H9 (cell line): ENCODE results near the gene SH3BP5L. TPM values are rescaled to one million over a fixed set of nuclear protein-coding genes. Genes with fewer than 3 reads are reported as not detected.

Source experiments
- DNase-seq: peaks from one replicate; pipeline ENCODE4 v3.0.0-alpha.2; 2017
- H2AFZ ChIP-seq: one replicate; pipeline ENCODE4 v1.6.1; 2013; ENCODE audit warnings: mild to moderate bottlenecking, low read length, control low read depth, moderate library complexity
- H2AK5ac ChIP-seq: 2 replicates; pipeline ENCODE4 v1.6.1; 2013; ENCODE audit warnings: low read length, control low read depth, mixed read lengths; ENCODE audit not compliant: insufficient read length
- H2BK120ac ChIP-seq: one replicate; pipeline ENCODE4 v1.6.1; 2013; ENCODE audit warnings: low read depth, mild to moderate bottlenecking, low read length, control low read depth, inconsistent platforms; ENCODE audit not compliant: poor library complexity, severe bottlenecking
- H2BK12ac ChIP-seq: 2 replicates; pipeline ENCODE4 v1.6.1; 2013; ENCODE audit warnings: low read length, control low read depth, mixed read lengths, low read depth; ENCODE audit not compliant: insufficient read length
- H2BK15ac ChIP-seq: 2 replicates; pipeline ENCODE4 v1.6.1; 2013; ENCODE audit warnings: low read depth, low read length, control low read depth
- H2BK20ac ChIP-seq: one replicate; pipeline ENCODE4 v1.6.1; 2013; ENCODE audit warnings: low read depth, mild to moderate bottlenecking, low read length, control low read depth, inconsistent platforms; ENCODE audit not compliant: poor library complexity, severe bottlenecking
- H2BK5ac ChIP-seq: 2 replicates; pipeline ENCODE4 v1.6.1; 2013; ENCODE audit warnings: low read length, control low read depth, mixed read lengths; ENCODE audit not compliant: insufficient read length
- H3K14ac ChIP-seq: 2 replicates; pipeline ENCODE4 v1.6.1; 2013; ENCODE audit warnings: low read length, control low read depth; ENCODE audit not compliant: insufficient read depth
- H3K18ac ChIP-seq: 2 replicates; pipeline ENCODE4 v1.6.1; 2013; ENCODE audit warnings: low read depth, mild to moderate bottlenecking, mixed read lengths, low read length, control low read depth; ENCODE audit not compliant: insufficient read length
- H3K23ac ChIP-seq: 2 replicates; pipeline ENCODE4 v1.6.1; 2013; ENCODE audit warnings: low read length, control low read depth, mixed read lengths, low read depth; ENCODE audit not compliant: insufficient read length
- H3K23me2 ChIP-seq: 2 replicates; pipeline ENCODE4 v1.6.1; 2013; ENCODE audit warnings: low read depth, mild to moderate bottlenecking, mixed read lengths, low read length, control low read depth; ENCODE audit not compliant: insufficient read length, poor library complexity, severe bottlenecking
- H3K27ac ChIP-seq: 2 replicates; pipeline ENCODE4 v1.5.1; 2013; ENCODE audit warnings: low read length, control low read depth, mixed read lengths, low read depth; ENCODE audit not compliant: insufficient read length
- H3K27me3 ChIP-seq: 2 replicates; pipeline ENCODE4 v1.6.1; 2013; ENCODE audit warnings: low read length, control low read depth, inconsistent platforms; ENCODE audit not compliant: insufficient read depth
- H3K4ac ChIP-seq: 2 replicates; pipeline ENCODE4 v1.6.1; 2013; ENCODE audit warnings: low read depth, mild to moderate bottlenecking, control low read depth, inconsistent platforms, low read length, moderate library complexity
- H3K4me1 ChIP-seq: 2 replicates; pipeline ENCODE4 v1.6.1; 2013; ENCODE audit warnings: low read length, control low read depth, inconsistent platforms; ENCODE audit not compliant: insufficient read depth
- H3K4me2 ChIP-seq: 2 replicates; pipeline ENCODE4 v1.6.1; 2013; ENCODE audit warnings: low read length, control low read depth, mixed read lengths; ENCODE audit not compliant: insufficient read length, insufficient read depth
- H3K56ac ChIP-seq: 2 replicates; pipeline ENCODE4 v1.6.1; 2013; ENCODE audit warnings: low read depth, mild to moderate bottlenecking, mixed read lengths, low read length, control low read depth; ENCODE audit not compliant: insufficient read length
- H3K79me1 ChIP-seq: 2 replicates; pipeline ENCODE4 v1.6.1; 2013; ENCODE audit warnings: low read depth, mild to moderate bottlenecking, moderate library complexity, low read length, control low read depth, inconsistent platforms; ENCODE audit not compliant: insufficient read depth, poor library complexity, severe bottlenecking
- H3K79me2 ChIP-seq: 2 replicates; pipeline ENCODE4 v1.6.1; 2013; ENCODE audit warnings: low read length, control low read depth, inconsistent platforms; ENCODE audit not compliant: insufficient read depth
- H3K9ac ChIP-seq: 2 replicates; pipeline ENCODE4 v1.6.1; 2013; ENCODE audit warnings: low read length, control low read depth, mixed read lengths; ENCODE audit not compliant: insufficient read length; ENCODE audit errors: extremely low read depth
- H3K9me3 ChIP-seq: one replicate; pipeline ENCODE4 v1.6.1; 2013; ENCODE audit warnings: low read depth, low read length, inconsistent platforms; ENCODE audit not compliant: control insufficient read depth
- H3T11ph ChIP-seq: one replicate; pipeline ENCODE4 v1.6.1; 2013; ENCODE audit warnings: mild to moderate bottlenecking, low read length, control low read depth, inconsistent platforms
- H4K20me1 ChIP-seq: one replicate; pipeline ENCODE4 v1.6.1; 2013; ENCODE audit not compliant: control insufficient read depth, insufficient read length, insufficient read depth
- H4K5ac ChIP-seq: 2 replicates; pipeline ENCODE4 v1.6.1; 2013; ENCODE audit warnings: low read depth, mild to moderate bottlenecking, mixed read lengths, low read length, control low read depth; ENCODE audit not compliant: insufficient read length
- H4K8ac ChIP-seq: replicated peaks from 2 replicates; pipeline ENCODE4 v1.6.1; 2013; ENCODE audit warnings: low read length, control low read depth, mixed read lengths, low read depth; ENCODE audit not compliant: insufficient read length
- H4K91ac ChIP-seq: 2 replicates; pipeline ENCODE4 v1.6.1; 2013; ENCODE audit warnings: low read depth, mild to moderate bottlenecking, moderate library complexity, mixed read lengths, low read length, control low read depth; ENCODE audit not compliant: insufficient read length
- H3K27ac Mint-ChIP-seq, 3 experiments: 2 replicates in 2 of 3; 3 replicates in 1 of 3; pipeline ENCODE4 v1.8.0; 2020 to 2021; ENCODE audit warnings: mixed read lengths in 3 of 3, mild to moderate bottlenecking in 1 of 3, moderate library complexity in 1 of 3
- H3K27me3 Mint-ChIP-seq: 2 replicates; pipeline ENCODE4 v1.8.0; 2021; ENCODE audit warnings: low read depth, mild to moderate bottlenecking, moderate library complexity, mixed read lengths
- H3K36me3 Mint-ChIP-seq, 3 experiments: 2 replicates in 2 of 3; 3 replicates in 1 of 3; pipeline ENCODE4 v1.8.0; 2020 to 2021; ENCODE audit warnings: low read depth in 3 of 3, mixed read lengths in 3 of 3; ENCODE audit not compliant: insufficient read depth in 1 of 3
- H3K4me1 Mint-ChIP-seq, 2 experiments: 2 replicates each; pipeline ENCODE4 v1.8.0; 2020; ENCODE audit warnings: mixed read lengths in 2 of 2
- H3K4me3 Mint-ChIP-seq, 2 experiments: 2 replicates in 1 of 2; 3 replicates in 1 of 2; pipeline ENCODE4 v1.8.0; 2020 to 2021; ENCODE audit warnings: mild to moderate bottlenecking in 2 of 2, mixed read lengths in 2 of 2, moderate library complexity in 1 of 2
- H3K9me3 Mint-ChIP-seq, 2 experiments: 2 replicates in 1 of 2; 3 replicates in 1 of 2; pipeline ENCODE4 v1.8.0; 2020; ENCODE audit warnings: mild to moderate bottlenecking in 2 of 2, mixed read lengths in 2 of 2, moderate library complexity in 1 of 2
- CTCF ChIP-seq: fragments of 200-600 bp; sonication (generic); conservative IDR thresholded peaks from 3 replicates; pipeline ENCODE4 v1.8.0; 2021; ENCODE audit warnings: antibody characterized with exemption, mild to moderate bottlenecking
- WGBS: extraction: QIAGEN DNeasy Blood & Tissue Kit; methylation state at CpG from one replicate; pipeline ENCODE4 v1.1.7; 2013; ENCODE audit warnings: missing lambda C conversion rate, low lambda C conversion rate, mixed read lengths; ENCODE audit not compliant: insufficient read length; ENCODE audit errors: extremely low coverage; 5-methylcytosine and 5-hydroxymethylcytosine counted together
- total RNA-seq: library from RNA; stranded (reverse); gene quantifications from 2 replicates; pipeline ENCODE4 v1.2.1, GENCODE V29; 2021

The SH3BP5L gene
- total RNA-seq, 1 experiment from 2014 or later = 27.6 TPM

- no peak overlapping the region for H3K27ac Mint-ChIP-seq
- peaks cover 19 to 22% of the 10 kb centered on the region in 2 experiments for H3K4me1 Mint-ChIP-seq
- no peak overlapping the region for H4K91ac ChIP-seq
- H3K4me2 ChIP-seq = peak overlapping the region; percentile 91
- H3K14ac ChIP-seq = peak overlapping the region; percentile 66
- peak; percentile 82 for DNase-seq
- H2BK15ac ChIP-seq = no peak overlapping the region
- no peaks in the 10 kb centered on the region for H3K79me2 ChIP-seq
- H3T11ph ChIP-seq = no peak overlapping the region
- peaks cover 0 to 2% (median 0%) of the 10 kb centered on the region in 3 experiments; a peak in 1 of 7 replicates for H3K36me3 Mint-ChIP-seq
- no peak overlapping the region for H2AK5ac ChIP-seq
- H3K9ac ChIP-seq = peak overlapping the region; percentile 39
- H2BK5ac ChIP-seq = no peak overlapping the region
- H3K4me1 ChIP-seq = no peaks in the 10 kb centered on the region
- no peak overlapping the region for H2AFZ ChIP-seq
- H3K27me3 ChIP-seq = no peaks in the 10 kb centered on the region; the same call in 1 of the 2 replicates
- peaks cover 16% of the 10 kb centered on the region for H3K23me2 ChIP-seq
- H3K4me3 Mint-ChIP-seq = peak overlapping the region; percentile 74 to 78
- H2BK120ac ChIP-seq = no peak overlapping the region
- no CpG with 5 or more reads among the region's 46 CpGs for WGBS
- no peak overlapping the region for H3K4ac ChIP-seq
- H4K5ac ChIP-seq = no peak overlapping the region
- H3K23ac ChIP-seq = no peak overlapping the region
- H4K20me1 ChIP-seq = no peaks in the 10 kb centered on the region
- no peaks in the 10 kb centered on the region for H3K9me3 ChIP-seq
- no peaks in the 10 kb centered on the region for H3K79me1 ChIP-seq
- no peak overlapping the region for H3K56ac ChIP-seq
- no peak overlapping the region for H4K8ac ChIP-seq
- no peak overlapping the region for H2BK20ac ChIP-seq
- H3K27ac ChIP-seq = no peak overlapping the region
- H3K9me3 Mint-ChIP-seq = peaks cover 0 to 2% of the 10 kb centered on the region in 2 experiments; a peak in 2 of 5 replicates
- H3K27me3 Mint-ChIP-seq = peaks cover 53% of the 10 kb centered on the region
- peak overlapping the region; percentile 68 for H3K18ac ChIP-seq
- H2BK12ac ChIP-seq = no peak overlapping the region
- TF ChIP-seq CTCF = no peak
Observed at GRCh38 chr1:248862998-248863881, 37.5 kb upstream of the SH3BP5L start.
